Caco-2 (cell line): ENCODE measurements around the gene ARHGAP42. TPM values are rescaled to one million over a fixed set of nuclear protein-coding genes. Genes with fewer than 3 reads are reported as not detected.

Source experiments
- BruUV-seq: library from RNA; stranded (reverse); fragments of 400-500 nt; replicated peaks from 2 replicates; lab custom pipeline; 2021; lab: Mats Ljungman, UMichigan
- CTCF ChIA-PET: fragments of 300-600 bp; sonication (Branson Sonifier 250); formaldehyde crosslinking; loops from one replicate; lab custom pipeline; 2022; ENCODE audit warnings: antibody characterized with exemption; lab: Charles Lee
- POLR2A ChIA-PET: fragments of 300-600 bp; sonication (Branson Sonifier 250); formaldehyde crosslinking; loops from one replicate; lab custom pipeline; 2022; ENCODE audit warnings: antibody characterized with exemption; lab: Charles Lee
- DNase-seq, 2 experiments: peaks; one replicate each; pipeline versions ENCODE4 v3.0.0 to v3.0.0-alpha.2; 2020 to 2022
- H3K27me3 ChIP-seq: replicated peaks from 2 replicates; pipeline ENCODE4 v1.6.0; 2011; ENCODE audit warnings: low read length; ENCODE audit not compliant: control insufficient read depth, insufficient read depth
- H3K36me3 ChIP-seq: 2 replicates; pipeline ENCODE4 v1.5.1; 2011; ENCODE audit warnings: low read length; ENCODE audit not compliant: control insufficient read depth, insufficient read depth
- H3K4me1 ChIP-seq: fragments of 250-450 bp; sonication (Bioruptor Pico); 2 replicates; pipeline ENCODE4 v1.5.1; 2020; ENCODE audit warnings: mild to moderate bottlenecking
- H3K4me3 ChIP-seq: 2 replicates; pipeline ENCODE4 v1.5.1; 2011; ENCODE audit warnings: low read depth, mild to moderate bottlenecking, control low read depth, low read length
- H3K9me3 ChIP-seq: fragments of 250-450 bp; sonication (Bioruptor Pico); 2 replicates; pipeline ENCODE4 v1.5.1; 2020; ENCODE audit warnings: mild to moderate bottlenecking, moderate library complexity
- H3K27ac Mint-ChIP-seq: one replicate; pipeline ENCODE4 v1.8.0; 2022; ENCODE audit warnings: mixed read lengths; ENCODE audit not compliant: unreplicated experiment
- H3K27me3 Mint-ChIP-seq: one replicate; pipeline ENCODE4 v1.8.0; 2022; ENCODE audit warnings: mixed read lengths; ENCODE audit not compliant: insufficient read depth, unreplicated experiment
- H3K36me3 Mint-ChIP-seq: one replicate; pipeline ENCODE4 v1.8.0; 2022; ENCODE audit warnings: mild to moderate bottlenecking, mixed read lengths; ENCODE audit not compliant: insufficient read depth, unreplicated experiment
- H3K4me1 Mint-ChIP-seq: one replicate; pipeline ENCODE4 v1.8.0; 2022; ENCODE audit warnings: low read depth, mixed read lengths; ENCODE audit not compliant: unreplicated experiment
- H3K4me3 Mint-ChIP-seq: one replicate; pipeline ENCODE4 v1.8.0; 2022; ENCODE audit warnings: mild to moderate bottlenecking, moderate library complexity, mixed read lengths; ENCODE audit not compliant: unreplicated experiment
- H3K9me3 Mint-ChIP-seq: one replicate; pipeline ENCODE4 v1.8.0; 2022; ENCODE audit warnings: mixed read lengths; ENCODE audit not compliant: unreplicated experiment
- intact Hi-C: fragments of 100-400 bp; cut with micrococcal nuclease; formaldehyde crosslinking; loops from one replicate; pipeline ENCODE4 v1.10.0; 2022; ENCODE audit not compliant: unreplicated experiment
- total RNA-seq: library from RNA; stranded (reverse); gene quantifications from 2 replicates; pipeline ENCODE4 v1.2.3, GENCODE V29; 2022
- TF ChIP-seq, protein P1 (sequence below), 2 experiments: fragments of 200-600 bp in 1 of 2; IDR thresholded peaks; 1 replicate in 1 of 2; 2 replicates in 1 of 2; pipeline versions ENCODE4 v1.5.1 to v1.8.0; 2011 to 2022; ENCODE audit warnings: antibody characterized with exemption in 1 of 2, control low read depth in 1 of 2, inconsistent platforms in 1 of 2, low read depth in 1 of 2, low read length in 1 of 2, mild to moderate bottlenecking in 1 of 2, moderate library complexity in 1 of 2; ENCODE audit not compliant: insufficient read depth in 1 of 2, severe bottlenecking in 1 of 2, unreplicated experiment in 1 of 2

Gene ARHGAP42
- total RNA-seq, 1 experiment from 2014 or later = 8.4 TPM

DNA sequence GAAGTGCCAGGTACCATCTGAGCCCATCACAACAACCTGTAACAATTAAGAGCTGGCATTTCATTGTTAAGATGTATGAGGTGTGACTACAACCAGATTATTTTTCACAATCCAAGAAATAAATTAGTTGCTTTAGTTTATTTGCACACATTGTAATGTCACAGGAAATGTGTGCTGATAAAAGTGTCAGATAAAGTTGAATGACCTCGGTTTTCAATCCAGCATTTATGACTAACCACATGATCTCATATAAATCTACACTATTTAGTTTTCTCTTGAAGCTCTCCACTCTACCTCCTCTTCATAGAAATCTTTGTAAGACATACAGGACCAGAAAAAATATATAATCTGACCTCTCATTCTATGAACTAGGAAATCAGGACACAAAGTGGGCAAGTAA lies 276.3 kb downstream of the ARHGAP42 start:
- TF ChIP-seq, protein P1, sequence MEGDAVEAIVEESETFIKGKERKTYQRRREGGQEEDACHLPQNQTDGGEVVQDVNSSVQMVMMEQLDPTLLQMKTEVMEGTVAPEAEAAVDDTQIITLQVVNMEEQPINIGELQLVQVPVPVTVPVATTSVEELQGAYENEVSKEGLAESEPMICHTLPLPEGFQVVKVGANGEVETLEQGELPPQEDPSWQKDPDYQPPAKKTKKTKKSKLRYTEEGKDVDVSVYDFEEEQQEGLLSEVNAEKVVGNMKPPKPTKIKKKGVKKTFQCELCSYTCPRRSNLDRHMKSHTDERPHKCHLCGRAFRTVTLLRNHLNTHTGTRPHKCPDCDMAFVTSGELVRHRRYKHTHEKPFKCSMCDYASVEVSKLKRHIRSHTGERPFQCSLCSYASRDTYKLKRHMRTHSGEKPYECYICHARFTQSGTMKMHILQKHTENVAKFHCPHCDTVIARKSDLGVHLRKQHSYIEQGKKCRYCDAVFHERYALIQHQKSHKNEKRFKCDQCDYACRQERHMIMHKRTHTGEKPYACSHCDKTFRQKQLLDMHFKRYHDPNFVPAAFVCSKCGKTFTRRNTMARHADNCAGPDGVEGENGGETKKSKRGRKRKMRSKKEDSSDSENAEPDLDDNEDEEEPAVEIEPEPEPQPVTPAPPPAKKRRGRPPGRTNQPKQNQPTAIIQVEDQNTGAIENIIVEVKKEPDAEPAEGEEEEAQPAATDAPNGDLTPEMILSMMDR (IDR thresholded peaks at IDR 0.05; ENCODE audit: insufficient read depth in 1 of 2, low read depth in 1 of 2, low read length in 1 of 2, severe bottlenecking in 1 of 2, unreplicated experiment in 1 of 2) = no peak
- BruUV-seq = no TSS peak
- Histone ChIP-seq H3K36me3 (no peaks in the 10 kb centered on the region), H3K27me3 (no peaks in the 10 kb centered on the region), H3K4me1 (no peaks in the 10 kb centered on the region), H3K4me3 (no peak overlapping the region), H3K9me3 (no peaks in the 10 kb centered on the region)
- H3K9me3 Mint-ChIP-seq = peaks cover 6% of the 10 kb centered on the region
- H3K27me3 Mint-ChIP-seq = no peaks in the 10 kb centered on the region
- no peak overlapping the region for H3K4me3 Mint-ChIP-seq
- no peak for DNase-seq
- peaks cover 5% of the 10 kb centered on the region for H3K36me3 Mint-ChIP-seq
- CTCF ChIA-PET = no interaction called here
- intact Hi-C loops = no loop called here
- POLR2A ChIA-PET = no interaction called here
- no peak overlapping the region for H3K27ac Mint-ChIP-seq
- no peaks in the 10 kb centered on the region for H3K4me1 Mint-ChIP-seq

DNA sequence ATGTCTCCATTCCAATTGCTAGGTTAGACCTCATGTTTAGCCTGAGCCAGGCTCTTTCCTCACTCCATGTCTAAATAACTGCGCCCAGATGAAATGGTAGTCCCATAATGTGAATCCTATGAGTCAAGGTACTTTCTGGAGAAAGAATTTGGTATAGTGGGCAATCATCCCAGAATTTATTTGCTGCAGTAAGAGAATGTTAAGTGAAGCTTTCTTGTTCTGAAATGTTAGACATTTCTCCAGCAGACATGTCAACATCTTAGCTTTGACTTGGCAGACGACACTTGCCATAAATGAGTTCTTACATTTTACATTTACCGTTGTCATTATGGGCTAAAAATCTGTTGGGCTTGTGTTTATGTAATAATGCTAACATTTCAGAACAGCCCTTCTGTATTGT lies 277.3 kb downstream of the ARHGAP42 start:
- Mint-ChIP-seq H3K4me1 (peaks cover 3% of the 10 kb centered on the region), H3K27ac (no peak overlapping the region), H3K4me3 (no peak overlapping the region), H3K9me3 (peaks cover 15% of the 10 kb centered on the region), H3K27me3 (no peaks in the 10 kb centered on the region), H3K36me3 (peaks cover 5% of the 10 kb centered on the region)
- TF ChIP-seq, protein P1 (IDR thresholded peaks at IDR 0.05; ENCODE audit: insufficient read depth in 1 of 2, low read depth in 1 of 2, low read length in 1 of 2, severe bottlenecking in 1 of 2, unreplicated experiment in 1 of 2) = no peak
- intact Hi-C loops = no loop called here
- ChIA-PET POLR2A (no interaction called here), CTCF (no interaction called here)
- no peak for DNase-seq
- H3K4me3 ChIP-seq = no peak overlapping the region
- H3K36me3 ChIP-seq = no peaks in the 10 kb centered on the region
- no peaks in the 10 kb centered on the region for H3K4me1 ChIP-seq
- no peaks in the 10 kb centered on the region for H3K27me3 ChIP-seq
- no TSS peak for BruUV-seq
- H3K9me3 ChIP-seq = no peaks in the 10 kb centered on the region

DNA sequence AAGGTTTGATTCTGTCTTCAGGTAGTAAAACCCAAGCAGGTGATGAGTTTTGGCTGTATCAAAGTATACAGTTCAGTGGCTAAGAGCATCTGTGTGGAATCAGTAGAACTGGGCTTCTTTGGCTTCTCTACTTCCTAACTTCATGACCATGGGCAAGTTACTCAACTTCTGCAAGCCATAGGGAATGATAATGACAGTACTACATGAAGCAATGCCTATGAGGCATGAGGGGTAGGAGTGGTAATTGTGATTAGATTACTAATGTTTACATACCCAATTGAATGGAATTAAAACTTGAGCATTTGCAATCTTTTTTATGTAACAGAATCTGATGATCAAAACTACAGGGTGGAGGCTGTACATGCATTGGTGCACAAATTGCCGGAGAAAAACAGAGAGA lies 278.3 kb downstream of the ARHGAP42 start:
- ChIA-PET POLR2A (no interaction called here), CTCF (no interaction called here)
- Mint-ChIP-seq H3K36me3 (peaks cover 5% of the 10 kb centered on the region), H3K27me3 (no peaks in the 10 kb centered on the region), H3K4me1 (peaks cover 6% of the 10 kb centered on the region), H3K4me3 (no peak overlapping the region), H3K9me3 (peaks cover 21% of the 10 kb centered on the region), H3K27ac (no peak overlapping the region)
- no peaks in the 10 kb centered on the region for H3K36me3 ChIP-seq
- no peaks in the 10 kb centered on the region for H3K27me3 ChIP-seq
- no peak overlapping the region for H3K4me3 ChIP-seq
- H3K4me1 ChIP-seq = no peaks in the 10 kb centered on the region
- intact Hi-C loops = no loop called here
- H3K9me3 ChIP-seq = no peaks in the 10 kb centered on the region
- no TSS peak for BruUV-seq
- DNase-seq = no peak
- TF ChIP-seq, protein P1 (IDR thresholded peaks at IDR 0.05; ENCODE audit: insufficient read depth in 1 of 2, low read depth in 1 of 2, low read length in 1 of 2, severe bottlenecking in 1 of 2, unreplicated experiment in 1 of 2) = no peak
